Skin epidermis (tissue), 12 donors: ENCODE measurements around the gene TEX2.

ENCODE experiments used
- H3K27ac ChIP-seq, 21 experiments: fragments of 200-600 bp; sonication (generic) in 11 of 21; one replicate each; pipeline ENCODE4 v1.5.0; 2020; ENCODE audit warnings: mild to moderate bottlenecking in 3 of 21, inconsistent platforms in 2 of 21, moderate library complexity in 2 of 21
- H3K4me3 ChIP-seq, 7 experiments: fragments of 200-600 bp; sonication (generic) in 2 of 7; one replicate each; pipeline ENCODE4 v1.5.0; 2020; ENCODE audit warnings: inconsistent platforms in 2 of 7, mild to moderate bottlenecking in 2 of 7, moderate library complexity in 1 of 7

TEX2 gene

DNA sequence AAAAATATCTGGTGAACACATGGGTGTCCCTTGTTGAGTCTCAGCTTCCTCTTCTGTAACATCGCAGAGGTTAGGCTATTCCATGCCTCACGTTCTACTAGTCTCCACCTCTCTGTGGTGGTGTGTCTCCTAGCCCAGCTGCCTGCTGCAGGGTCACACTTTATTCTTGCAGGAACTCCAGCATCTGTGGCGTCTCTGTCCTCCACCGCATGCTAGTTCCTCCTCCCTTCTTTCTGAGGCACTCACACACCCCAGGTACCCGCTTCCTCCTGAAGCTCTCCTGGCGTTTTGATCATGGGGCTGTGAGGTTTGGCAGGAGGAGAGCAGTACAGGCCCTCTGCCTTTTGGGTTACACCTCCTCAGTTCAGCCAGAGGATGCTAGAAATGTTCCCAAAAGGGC is 9.9 kb upstream of the TEX2 start:
- Histone ChIP-seq H3K27ac (no peak overlapping the region), H3K4me3 (no peak overlapping the region)

DNA sequence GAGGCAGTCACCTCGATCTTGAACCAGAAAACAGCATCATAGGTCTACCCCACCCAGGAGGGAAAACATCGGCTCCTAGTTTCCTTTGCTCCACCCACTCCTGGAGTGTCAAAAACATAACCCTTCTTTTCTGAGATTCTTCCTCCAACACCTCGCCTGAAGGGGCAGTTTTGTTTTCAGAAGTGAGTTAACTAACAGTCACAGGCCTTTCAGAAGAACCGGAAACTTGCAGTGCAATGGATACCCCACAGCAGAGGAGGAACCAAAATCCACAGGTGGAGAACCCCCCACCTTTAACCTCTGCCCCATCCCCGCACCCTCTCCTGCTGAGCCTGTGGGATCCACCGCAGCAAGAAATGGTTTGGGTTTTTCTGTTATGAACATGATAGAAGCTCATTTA is 7.8 kb upstream of the TEX2 start:
- Histone ChIP-seq H3K27ac (peak overlapping the region in 1 of 21 experiments; percentile 14), H3K4me3 (no peak overlapping the region)

DNA sequence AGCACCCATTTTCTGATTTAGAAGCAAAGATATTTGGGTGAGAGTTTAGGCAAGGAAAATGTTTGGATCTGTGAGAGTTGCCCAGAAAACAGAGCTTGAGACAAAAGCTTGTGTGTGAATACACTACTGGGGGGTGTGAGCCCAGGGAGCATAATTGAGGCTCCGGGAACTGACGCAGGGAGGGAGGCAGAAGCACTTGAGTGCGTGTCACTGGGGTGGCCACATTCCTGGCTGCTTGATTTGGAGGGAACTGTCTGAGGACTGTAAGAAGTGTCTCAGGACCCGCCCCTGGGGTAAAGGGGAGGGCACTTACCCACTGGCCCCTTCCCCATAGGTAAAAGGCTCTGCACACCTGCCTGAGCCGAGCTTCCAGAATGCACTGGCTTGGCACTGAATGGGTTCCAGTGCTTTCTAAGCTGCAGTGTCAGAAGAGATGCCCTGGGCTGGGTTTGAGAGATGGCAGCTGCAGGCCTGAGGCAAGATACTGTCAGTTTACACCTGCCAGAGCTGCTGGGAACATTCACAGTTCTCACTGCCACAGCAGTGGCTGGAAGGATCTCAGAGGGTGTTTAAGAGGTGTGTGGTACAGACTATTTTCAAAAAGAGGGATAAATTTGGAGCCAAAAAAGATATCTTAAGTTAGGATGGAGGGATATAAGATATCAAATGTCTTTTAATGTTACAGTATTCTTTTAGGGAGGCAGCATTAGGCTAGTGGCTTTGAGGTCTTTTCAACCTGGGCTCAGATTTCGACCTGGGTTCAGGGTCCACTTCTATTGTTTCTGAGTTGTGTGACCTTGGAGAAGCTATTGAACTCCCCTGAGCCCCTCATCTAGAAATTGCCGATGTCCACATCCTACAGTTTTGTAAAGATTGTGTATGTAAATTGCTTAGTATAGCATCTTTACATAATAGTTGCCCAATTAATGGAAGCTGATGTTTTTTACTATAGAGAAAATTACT is 6.9 kb upstream of the TEX2 start:
- Histone ChIP-seq H3K27ac (no peak overlapping the region), H3K4me3 (no peak overlapping the region)

DNA sequence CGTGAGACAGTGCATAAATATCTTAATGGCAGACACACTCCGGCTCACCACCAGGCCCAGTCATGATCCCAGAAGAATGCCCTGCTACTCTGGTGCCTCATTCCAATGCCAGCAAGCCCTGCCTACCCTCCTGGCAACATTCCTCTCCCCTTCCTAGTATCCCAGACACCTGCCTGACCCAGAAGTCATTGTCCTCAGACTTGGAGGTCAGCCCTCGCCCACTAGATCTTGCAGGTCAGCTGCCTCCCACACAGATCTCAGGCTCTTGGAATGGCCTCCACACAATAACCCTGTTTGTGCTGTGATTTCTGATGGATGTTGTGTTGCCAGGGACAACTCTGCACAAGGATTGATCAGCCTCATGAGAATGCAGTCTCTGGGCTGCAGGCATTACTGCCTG is 1.8 kb upstream of the TEX2 start:
- no peak overlapping the region for H3K4me3 ChIP-seq
- H3K27ac ChIP-seq = no peak overlapping the region

DNA sequence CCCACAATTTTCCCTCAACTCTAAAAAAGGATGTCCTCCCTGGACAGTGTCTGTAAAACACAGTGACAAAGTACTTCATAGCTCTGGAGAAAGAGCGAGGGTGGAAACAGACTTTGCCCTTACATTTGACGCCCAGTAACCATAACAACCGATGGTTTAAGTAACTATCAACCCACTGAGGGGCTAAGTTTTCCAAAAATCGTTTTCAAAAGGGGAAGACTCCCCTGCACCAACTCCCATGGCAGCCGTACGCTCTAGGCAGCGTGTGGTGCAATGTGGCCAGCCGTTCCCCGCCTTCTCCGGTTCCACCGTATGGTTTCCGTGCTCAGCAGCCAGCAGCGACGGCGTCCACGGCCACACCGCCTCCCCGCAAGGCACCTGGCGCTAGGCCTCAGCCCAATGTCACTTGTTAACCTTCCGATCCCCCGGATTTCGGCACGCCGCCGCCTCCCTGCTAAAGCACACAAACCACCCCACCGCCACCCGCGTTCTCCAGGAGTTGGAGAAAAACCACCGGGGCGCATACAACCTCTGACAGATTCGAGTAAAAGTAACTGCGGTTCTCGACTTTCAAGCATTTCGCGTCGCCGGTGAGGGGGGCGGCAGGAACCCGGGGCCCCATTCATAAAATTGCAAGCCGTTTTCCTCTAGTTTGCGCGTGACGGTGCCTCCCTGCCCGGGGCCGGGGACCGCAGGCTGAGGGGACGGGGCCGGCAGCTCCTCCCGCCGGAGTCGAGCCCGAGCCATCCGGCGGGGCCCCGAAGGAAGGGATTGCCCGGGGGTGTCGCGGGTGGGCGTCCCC is 661 bp downstream of the TEX2 start:
- Histone ChIP-seq H3K27ac (peak overlapping the region; percentile 69 to 94 (median 90)), H3K4me3 (peak overlapping the region; percentile 74 to 100 (median 97))

DNA sequence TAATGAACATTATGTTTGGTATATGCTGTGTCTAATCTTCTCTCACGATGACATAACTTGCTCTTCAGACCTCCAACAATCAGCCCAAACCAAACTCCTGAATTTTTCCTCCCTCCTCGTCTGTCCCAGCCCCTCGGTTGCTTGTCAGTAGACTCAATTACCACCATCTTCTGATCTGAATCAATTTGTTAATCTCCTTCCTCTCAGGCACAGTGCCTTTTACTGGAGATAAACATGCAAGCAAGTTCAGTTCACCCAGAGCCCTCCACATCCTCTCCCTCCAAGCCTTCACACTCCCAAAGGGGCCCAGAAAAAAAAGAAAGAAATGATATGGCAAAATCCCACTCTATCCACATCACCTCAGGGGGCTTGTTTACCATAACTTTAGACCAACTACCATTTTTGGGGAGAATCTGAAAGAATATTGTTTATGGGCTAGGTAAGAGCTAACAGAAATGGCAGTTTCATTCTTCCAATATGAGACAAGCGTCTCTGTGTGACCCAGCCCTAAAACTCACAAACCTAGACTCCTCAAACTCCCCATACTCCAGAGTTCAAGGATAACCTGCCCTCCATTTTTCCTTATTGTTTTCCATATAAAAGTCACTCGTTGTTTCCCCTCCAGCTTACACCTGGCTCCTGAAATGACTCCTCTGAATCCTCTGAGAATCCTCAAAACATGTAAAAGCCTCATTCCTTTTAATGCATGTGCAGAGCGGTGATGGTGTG is 1.5 kb downstream of the TEX2 start:
- H3K4me3 ChIP-seq = peak overlapping the region; percentile 74 to 100 (median 97)
- peak overlapping the region in 11 of 21 experiments; percentile 82 to 93 (median 91) for H3K27ac ChIP-seq

DNA sequence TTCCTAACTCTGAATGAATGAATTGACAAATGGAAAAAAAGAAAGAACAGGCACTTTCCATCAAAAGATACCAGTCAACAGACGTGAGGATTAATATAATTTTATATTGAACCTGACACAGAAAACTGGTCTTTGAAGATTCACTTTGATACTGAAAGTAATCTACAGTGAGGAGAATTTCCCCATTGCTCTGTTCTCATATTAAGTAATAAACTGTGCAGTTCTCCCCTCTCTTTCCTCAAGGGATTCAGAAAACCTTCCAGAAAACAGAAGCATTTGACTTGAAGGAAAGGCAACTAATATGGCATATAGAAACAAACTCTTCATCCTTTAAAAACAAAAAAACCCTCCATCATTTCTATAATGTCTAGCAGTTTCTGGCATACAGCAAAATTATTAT is 2.2 kb downstream of the TEX2 start:
- H3K27ac ChIP-seq = no peak overlapping the region
- no peak overlapping the region for H3K4me3 ChIP-seq

DNA sequence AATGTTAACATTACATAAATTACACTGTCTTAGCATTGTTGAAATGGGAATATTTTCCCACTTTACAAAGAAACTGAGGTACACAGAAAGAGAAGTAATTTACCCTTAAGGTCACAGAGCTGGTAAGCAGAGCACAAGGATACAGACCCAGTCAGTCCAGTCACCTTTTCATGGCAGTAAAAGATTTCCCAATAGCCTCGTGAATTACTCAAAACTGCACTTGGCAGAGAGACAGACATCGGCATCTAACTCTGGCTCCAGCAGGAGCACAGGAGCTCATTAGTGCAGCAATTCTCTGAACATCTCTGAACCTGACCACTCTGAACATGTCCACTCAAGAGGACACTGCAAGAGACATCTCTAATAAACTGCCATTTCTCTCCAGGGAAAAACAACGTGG is 3.1 kb downstream of the TEX2 start:
- no peak overlapping the region for H3K27ac ChIP-seq
- H3K4me3 ChIP-seq = no peak overlapping the region

DNA sequence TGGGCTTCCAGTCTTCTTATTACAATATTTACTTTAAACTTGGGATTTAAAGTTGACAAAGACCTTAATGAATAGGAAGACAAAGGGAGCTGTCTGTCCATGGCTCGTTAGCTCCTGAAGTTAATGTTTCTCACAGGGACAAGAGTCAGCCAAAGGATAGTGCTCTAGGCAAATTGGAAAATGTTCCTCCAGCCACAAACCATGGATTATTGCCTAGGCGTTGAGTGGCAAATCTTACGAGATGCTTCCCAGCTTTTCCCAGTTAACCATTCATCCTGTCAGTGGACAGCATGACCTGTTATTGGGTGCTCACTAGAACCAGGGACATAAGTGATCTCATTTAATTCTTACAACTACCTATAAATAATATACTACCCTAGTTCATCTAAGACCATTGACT is 3.6 kb downstream of the TEX2 start:
- Histone ChIP-seq H3K4me3 (no peak overlapping the region), H3K27ac (no peak overlapping the region)

DNA sequence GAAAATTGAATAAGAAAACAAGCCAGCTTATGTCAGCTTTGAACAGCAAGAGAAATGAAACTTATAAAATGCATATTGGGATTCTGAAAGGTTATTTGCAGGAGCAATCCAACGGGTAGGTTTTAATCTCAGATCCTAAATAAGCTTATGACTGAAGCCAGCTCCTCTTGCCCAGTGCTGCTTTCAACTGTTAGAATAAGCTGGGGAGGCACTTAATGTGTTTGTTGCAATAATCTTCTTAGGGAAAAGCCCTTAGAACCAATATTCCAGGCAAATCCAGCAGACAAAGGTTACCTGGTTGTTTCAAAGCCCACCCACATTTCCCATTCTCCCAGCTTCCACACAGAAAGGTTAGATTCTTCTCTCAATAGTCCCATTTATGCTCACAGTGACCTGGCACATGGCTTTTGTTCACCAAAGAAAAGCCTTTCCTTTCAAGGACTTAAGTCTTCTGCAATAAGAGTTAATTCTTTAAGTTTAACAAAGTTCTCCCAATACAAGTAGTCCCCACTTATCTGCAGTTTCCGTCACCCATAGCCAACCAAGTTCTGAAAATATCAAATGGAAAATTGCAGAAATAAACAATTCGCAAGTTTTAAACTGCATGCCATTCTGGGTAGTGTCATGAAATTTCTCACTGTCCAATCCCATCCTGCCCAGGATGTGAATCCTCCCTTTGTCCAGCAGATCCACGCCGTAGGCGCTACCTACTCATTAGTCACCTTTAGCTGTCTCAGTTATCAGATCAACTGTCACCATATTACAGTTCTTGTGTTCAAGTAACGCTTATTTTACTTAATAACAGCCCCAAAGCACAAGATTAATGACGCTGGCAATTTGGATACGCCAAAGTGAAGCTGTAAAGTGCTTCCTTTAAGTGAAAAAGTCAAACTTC is 5.9 kb downstream of the TEX2 start:
- Histone ChIP-seq H3K27ac (no peak overlapping the region), H3K4me3 (no peak overlapping the region)

DNA sequence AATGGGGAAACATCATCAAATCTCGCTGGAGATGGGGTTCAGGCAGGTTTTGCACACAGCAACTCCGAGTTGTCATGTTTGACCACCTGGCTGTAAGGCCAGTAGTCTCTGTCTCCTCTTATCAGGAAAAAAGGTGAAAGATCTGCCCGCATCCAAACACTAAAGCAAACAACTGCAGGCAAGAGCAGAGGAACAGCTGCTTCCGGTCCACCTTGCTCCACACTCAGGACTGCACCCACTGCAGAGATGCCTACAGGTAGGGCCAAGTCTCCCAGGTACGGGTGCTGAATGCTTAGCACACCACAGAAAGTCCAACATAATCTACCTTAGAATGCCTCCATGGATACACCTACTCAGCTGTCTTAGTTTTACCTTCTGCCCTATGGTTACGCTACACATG is 7.3 kb downstream of the TEX2 start:
- no peak overlapping the region for H3K27ac ChIP-seq

DNA sequence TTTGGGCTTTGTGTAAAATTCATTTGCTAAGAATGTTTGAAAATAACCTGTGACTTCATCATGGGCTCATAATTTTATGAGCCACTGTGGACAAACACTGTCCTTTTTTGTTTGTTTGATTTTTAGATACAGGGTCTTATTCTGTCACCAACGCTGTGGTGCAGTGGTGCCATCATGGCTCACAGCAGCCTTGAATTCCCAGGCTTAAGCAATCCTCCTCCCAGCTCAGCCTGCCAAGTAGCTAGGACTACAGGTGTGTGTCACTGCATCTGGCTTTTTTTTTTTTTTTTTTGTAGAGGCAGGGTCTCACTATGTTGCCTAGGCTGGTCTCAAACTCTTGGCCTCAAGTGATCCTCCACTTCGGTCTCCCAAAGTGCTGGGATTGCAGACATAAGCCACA is 8.3 kb downstream of the TEX2 start:
- Histone ChIP-seq H3K27ac (no peak overlapping the region), H3K4me3 (no peak overlapping the region)

More for the DNA sequence above, 7.3 kb downstream of the TEX2 start:
- no peak overlapping the region for H3K4me3 ChIP-seq

DNA sequence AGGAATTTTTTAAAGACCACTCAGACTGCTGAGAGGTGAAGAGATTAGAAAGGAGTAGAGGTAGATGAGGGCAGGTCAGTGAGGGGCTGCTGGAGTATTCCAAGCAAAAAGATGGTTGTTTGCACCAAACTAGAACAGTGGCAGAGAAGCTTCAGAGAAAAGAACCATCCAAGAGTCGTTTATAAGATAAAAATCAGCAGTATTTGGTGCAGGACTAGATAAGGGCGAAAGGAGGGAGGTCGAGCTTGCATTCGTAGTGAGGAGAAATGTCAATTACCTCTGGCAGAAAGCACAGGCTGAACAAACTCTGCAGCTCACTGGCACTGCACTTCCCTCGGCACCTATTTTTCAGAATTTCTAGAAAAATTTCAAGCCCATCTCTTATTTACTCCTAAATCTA is 9.6 kb downstream of the TEX2 start:
- no peak overlapping the region for H3K4me3 ChIP-seq
- H3K27ac ChIP-seq = no peak overlapping the region

DNA sequence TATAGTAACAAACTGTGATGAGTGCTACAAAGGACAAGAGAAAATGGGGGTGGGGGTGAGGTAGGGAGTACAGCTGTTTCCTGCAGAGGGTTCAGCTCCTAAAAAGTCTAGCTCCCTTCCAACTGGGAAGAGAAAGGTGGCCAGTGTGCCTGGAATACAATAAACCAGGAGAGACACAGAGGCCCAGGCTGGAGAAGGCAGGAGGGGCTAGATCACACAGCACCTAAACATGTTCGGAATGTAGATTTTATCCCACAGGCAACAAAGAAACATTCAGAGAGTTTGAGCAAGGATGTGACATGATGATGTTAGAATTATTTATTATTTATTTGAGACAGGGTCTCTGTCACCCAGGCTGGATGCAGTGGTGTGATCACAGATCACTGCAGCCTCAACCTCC is 10.2 kb downstream of the TEX2 start:
- Histone ChIP-seq H3K4me3 (no peak overlapping the region), H3K27ac (no peak overlapping the region)

DNA sequence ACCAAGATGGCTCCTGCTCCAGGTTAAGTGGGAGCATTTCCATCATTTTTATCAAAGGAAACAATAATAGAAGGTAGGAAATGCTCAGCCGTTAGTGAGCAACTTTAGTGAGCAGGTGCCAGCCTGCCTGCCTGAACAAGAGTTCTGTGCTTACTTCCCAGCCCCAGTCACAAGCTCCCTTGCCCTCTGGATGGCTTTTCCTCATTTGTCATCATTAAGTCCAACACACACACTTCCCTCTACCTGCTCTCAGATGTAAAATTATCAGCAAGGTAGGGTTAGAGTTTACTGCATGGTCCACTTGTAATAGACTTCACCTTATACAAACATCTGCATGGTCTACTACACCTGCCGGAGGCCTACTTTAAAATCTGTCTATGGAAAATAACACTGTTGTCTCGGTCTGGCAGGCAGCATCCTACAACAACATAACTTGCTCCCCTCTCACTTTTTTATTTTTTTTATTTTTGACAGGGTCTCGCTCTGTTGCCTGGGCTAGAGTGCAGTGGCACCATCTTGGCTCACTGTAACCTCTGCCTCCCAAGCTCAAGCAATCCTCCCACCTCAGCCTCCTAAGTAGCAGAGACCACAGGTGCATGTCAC is 12.7 kb downstream of the TEX2 start:
- no peak overlapping the region for H3K27ac ChIP-seq
- no peak overlapping the region for H3K4me3 ChIP-seq

DNA sequence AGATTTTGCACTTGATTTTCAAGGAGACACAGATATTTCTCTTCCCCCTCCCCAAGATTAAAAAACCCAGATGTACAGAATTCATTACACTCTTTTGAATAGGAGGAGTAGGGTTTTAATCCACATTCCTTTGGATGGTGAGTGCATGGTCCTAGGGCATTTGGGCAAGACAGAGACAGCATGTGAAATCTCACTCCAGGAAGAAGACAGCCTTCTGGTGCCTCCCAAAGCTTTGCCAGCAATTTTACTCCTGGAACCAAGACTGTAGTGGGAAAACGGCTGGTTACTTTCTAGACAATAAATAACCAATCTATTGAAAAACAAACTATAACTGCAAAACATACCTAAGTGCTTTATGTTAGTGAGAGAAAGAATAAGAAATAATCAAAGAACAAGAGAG is 15.2 kb downstream of the TEX2 start:
- Histone ChIP-seq H3K4me3 (no peak overlapping the region), H3K27ac (no peak overlapping the region)

DNA sequence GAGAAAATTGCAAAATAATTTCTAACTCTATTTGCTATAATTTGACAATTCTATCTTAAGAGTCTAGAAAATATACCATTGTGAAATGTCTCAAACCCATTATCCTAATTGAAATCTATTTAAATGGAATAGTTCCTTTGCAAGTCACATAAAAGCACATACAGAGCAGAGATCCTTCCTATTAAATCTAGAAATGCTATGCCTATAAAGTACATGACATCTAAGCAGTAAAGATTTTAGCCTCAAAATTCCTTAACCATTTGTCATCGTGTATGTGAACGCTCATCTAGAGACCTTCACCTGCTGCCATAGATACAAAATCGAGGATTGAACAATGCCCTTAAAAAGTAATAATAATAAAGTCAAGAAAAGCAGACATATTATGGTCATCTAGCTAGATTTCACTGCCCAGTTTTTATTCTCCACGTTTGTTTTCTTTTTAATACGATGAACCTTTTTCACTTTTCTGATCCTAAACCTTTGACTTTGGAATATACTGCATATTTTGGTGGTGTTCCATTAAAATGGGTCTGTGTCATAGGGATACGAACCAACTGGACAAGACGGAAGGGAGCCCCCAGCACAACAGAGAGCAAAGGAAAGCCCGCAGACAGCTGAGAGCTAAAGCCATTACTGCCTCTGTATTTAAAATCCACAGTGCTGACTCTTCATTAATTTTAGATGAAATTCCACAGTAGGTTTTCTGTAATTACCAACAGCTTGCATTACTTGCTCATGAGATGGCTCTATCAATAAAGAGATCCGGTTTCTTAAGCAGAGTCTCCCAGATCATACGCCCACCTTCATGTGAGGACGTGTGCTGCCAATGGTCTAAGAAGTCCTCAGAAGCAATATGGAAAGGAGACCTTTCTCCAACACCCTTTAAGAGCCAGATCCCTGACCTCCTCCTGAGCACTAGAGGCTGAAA is 17.6 kb downstream of the TEX2 start:
- no peak overlapping the region for H3K4me3 ChIP-seq

DNA sequence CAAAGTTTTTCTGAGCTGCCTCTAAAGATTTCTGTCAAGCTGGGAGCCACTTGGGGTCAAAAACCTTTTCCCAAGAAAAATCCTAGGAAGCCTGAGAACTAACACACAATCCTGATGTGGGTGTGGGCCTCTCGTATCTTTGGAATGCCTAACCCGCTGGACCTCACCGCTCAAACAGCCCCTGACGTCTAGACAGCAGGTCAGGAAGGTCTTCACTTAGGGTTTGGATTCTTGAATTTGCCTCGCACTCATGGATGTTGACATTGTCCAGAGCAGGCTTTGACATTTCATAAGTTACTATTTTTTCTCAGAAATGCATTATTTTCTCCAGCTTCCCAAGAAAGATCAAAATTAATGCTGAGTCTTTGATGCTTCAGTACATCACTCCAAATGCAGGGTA is 18.9 kb downstream of the TEX2 start:
- no peak overlapping the region for H3K4me3 ChIP-seq
- no peak overlapping the region for H3K27ac ChIP-seq

More for the DNA sequence above, 17.6 kb downstream of the TEX2 start:
- no peak overlapping the region for H3K27ac ChIP-seq
